Sigmoid colon (tissue), 7 donors: Measurements from ENCODE around the gene HERPUD2. TPM values are rescaled to one million over a fixed set of nuclear protein-coding genes. Genes with fewer than 3 reads are reported as not detected.

Source experiments
- DNase-seq: peaks from one replicate; pipeline ENCODE4 v3.0.0-alpha.2; 2019
- H3K27ac ChIP-seq, 4 donors: fragments of 200-600 bp; sonication (generic); one replicate each; pipeline ENCODE4 v1.5.1; 2016 to 2019; ENCODE audit warnings: mild to moderate bottlenecking in 1 of 4
- H3K27me3 ChIP-seq, 3 donors: fragments of 200-600 bp; sonication (generic); one replicate each; pipeline ENCODE4 v1.5.1; 2019; ENCODE audit warnings: mild to moderate bottlenecking in 1 of 3
- H3K36me3 ChIP-seq, 4 donors: fragments of 200-600 bp; sonication (generic); one replicate each; pipeline ENCODE4 v1.5.1; 2016 to 2019
- H3K4me1 ChIP-seq, 4 donors: fragments of 200-600 bp; sonication (generic); one replicate each; pipeline ENCODE4 v1.5.1; 2017 to 2019
- H3K4me3 ChIP-seq, 4 donors: fragments of 200-600 bp; sonication (generic); one replicate each; pipeline ENCODE4 v1.5.1; 2017 to 2019; ENCODE audit warnings: mild to moderate bottlenecking in 2 of 4, moderate library complexity in 1 of 4
- H3K9me3 ChIP-seq, 4 donors: fragments of 200-600 bp in 3 of 4; sonication (generic) in 3 of 4; one replicate each; pipeline versions ENCODE4 v1.5.1 to v1.6.1; 2013 to 2019
- EP300 ChIP-seq, 4 donors: sonication (generic); formaldehyde crosslinking; IDR thresholded peaks; one replicate each; pipeline ENCODE4 v1.6.1; 2017; ENCODE audit warnings: antibody characterized with exemption in 4 of 4
- POLR2A ChIP-seq, 2 donors: fragments of 450-650 bp; IDR thresholded peaks; one replicate each; pipeline ENCODE4 v1.6.1; 2016; ENCODE audit warnings: antibody characterized with exemption in 2 of 2, mild to moderate bottlenecking in 2 of 2, moderate library complexity in 2 of 2
- POLR2AphosphoS5 ChIP-seq, 4 donors: sonication (generic); formaldehyde crosslinking; IDR thresholded peaks; one replicate each; pipeline ENCODE4 v1.6.1; 2017; ENCODE audit warnings: antibody characterized with exemption in 4 of 4
- WGBS, 2 donors: extraction: QIAGEN DNeasy Blood & Tissue Kit; methylation state at CpG; one replicate each; pipeline ENCODE4 v1.1.7; 2013; 5-methylcytosine and 5-hydroxymethylcytosine counted together
- intact Hi-C: fragments of 100-400 bp; cut with DNase I; formaldehyde crosslinking; loops from one replicate; pipeline ENCODE4 v1.15.1; 2023
- polyA plus RNA-seq, 3 donors: library from polyadenylated mRNA; stranded (reverse); fragments of 200-250 nt; gene quantifications; one replicate each; pipeline ENCODE4 v1.2.3, GENCODE V29; 2013
- total RNA-seq, 4 donors: library from RNA; depleted of rRNA; stranded (reverse); fragments of >200 nt; gene quantifications; one replicate each; pipeline ENCODE4 v1.1.0, GENCODE V29; 2016
- TF ChIP-seq, protein P1 (sequence below), 4 experiments: fragments of 450-650 bp in 3 of 4; fragments of 200-600 bp in 1 of 4; IDR thresholded peaks; one replicate each; pipeline ENCODE4 v1.5.1; 2016 to 2019; ENCODE audit warnings: antibody characterized with exemption in 4 of 4, mild to moderate bottlenecking in 3 of 4, moderate library complexity in 2 of 4
- donor health status: healthy with polysubstance abuse.
- donor health status: Bipolar disorder and iron deficiency.
- donor health status: healthy.

HERPUD2 gene
- total and polyA plus RNA-seq, 7 donors: 8.8 to 40.7 (median 21.7) TPM

DNA sequence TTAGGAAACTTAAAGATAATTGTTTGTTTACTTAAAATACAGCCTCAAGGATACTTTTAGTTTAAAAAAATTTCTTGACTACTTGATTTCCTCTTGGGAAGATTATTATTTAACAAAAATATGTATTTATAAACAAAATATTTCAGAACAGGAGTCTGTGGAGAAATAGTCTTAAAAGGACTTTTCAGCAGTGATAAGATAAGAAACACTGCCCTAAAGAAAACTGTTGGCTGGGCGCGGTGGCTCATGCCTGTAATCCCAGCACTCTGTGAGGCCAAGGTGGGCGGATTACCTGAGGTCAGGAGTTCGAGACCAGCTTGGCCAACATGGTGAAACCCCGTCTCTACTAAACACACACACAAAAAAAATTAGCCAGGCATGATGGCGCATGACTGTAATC, 22.6 kb upstream of the HERPUD2 start:
- Histone ChIP-seq H3K4me1 (peaks cover 0 to 45% (median 25%) of the 10 kb centered on the region in 4 donors), H3K9me3 (no peaks in the 10 kb centered on the region), H3K27ac (peak overlapping the region in 3 of 4 donors; percentile 50 to 78 (median 75)), H3K4me3 (peak overlapping the region in 1 of 4 donors; percentile 39), H3K36me3 (no peaks in the 10 kb centered on the region), H3K27me3 (no peaks in the 10 kb centered on the region)
- 90 to 93% methylated on average over 6 of the region's 6 CpGs for WGBS, 2 donors
- intact Hi-C loops: loop anchor here (10.0 kb wide), 1 partner anchor 577 kb away; no protein-coding TSS in a partner anchor
- TF ChIP-seq POLR2A (IDR thresholded peaks at IDR 0.05) (no peak), POLR2AphosphoS5 (IDR thresholded peaks at IDR 0.05) (no peak), EP300 (IDR thresholded peaks at IDR 0.05) (no peak)
- TF ChIP-seq, protein P1, sequence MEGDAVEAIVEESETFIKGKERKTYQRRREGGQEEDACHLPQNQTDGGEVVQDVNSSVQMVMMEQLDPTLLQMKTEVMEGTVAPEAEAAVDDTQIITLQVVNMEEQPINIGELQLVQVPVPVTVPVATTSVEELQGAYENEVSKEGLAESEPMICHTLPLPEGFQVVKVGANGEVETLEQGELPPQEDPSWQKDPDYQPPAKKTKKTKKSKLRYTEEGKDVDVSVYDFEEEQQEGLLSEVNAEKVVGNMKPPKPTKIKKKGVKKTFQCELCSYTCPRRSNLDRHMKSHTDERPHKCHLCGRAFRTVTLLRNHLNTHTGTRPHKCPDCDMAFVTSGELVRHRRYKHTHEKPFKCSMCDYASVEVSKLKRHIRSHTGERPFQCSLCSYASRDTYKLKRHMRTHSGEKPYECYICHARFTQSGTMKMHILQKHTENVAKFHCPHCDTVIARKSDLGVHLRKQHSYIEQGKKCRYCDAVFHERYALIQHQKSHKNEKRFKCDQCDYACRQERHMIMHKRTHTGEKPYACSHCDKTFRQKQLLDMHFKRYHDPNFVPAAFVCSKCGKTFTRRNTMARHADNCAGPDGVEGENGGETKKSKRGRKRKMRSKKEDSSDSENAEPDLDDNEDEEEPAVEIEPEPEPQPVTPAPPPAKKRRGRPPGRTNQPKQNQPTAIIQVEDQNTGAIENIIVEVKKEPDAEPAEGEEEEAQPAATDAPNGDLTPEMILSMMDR (IDR thresholded peaks at IDR 0.05): no peak
- DNase-seq: no peak

DNA sequence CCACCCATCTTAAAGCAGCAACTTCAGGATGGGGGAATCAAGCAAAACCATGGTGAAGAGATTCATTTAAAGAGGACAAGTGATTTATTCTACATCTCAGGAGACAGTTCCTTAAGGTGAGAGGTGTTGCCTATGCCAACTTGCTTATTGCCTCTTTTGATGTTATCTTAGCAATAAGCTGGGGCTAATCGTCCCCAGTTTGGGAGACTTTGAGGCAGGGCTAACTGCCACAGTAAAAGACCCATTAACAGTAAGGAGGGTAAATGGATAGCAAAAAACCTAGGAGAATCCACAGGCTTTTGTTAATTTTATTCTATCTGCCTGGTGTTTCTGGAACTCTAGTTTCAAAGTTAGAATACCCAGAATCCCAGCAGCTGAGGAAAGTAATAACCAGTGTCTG, 22.1 kb upstream of the HERPUD2 start:
- H3K27me3 ChIP-seq: no peaks in the 10 kb centered on the region
- H3K36me3 ChIP-seq: no peaks in the 10 kb centered on the region
- H3K4me1 ChIP-seq: peaks cover 0 to 45% (median 25%) of the 10 kb centered on the region in 4 donors
- no peak for TF ChIP-seq POLR2A (IDR thresholded peaks at IDR 0.05)
- no peak for TF ChIP-seq POLR2AphosphoS5 (IDR thresholded peaks at IDR 0.05)
- TF ChIP-seq, protein P1 (IDR thresholded peaks at IDR 0.05): no peak
- TF ChIP-seq EP300 (IDR thresholded peaks at IDR 0.05): no peak
- peak overlapping the region; percentile 48 to 78 (median 62) for H3K27ac ChIP-seq
- 32 to 49% methylated on average over 1 of the region's 1 CpG for WGBS, 2 donors
- peak overlapping the region in 2 of 4 donors; percentile 12 to 39 for H3K4me3 ChIP-seq
- H3K9me3 ChIP-seq: no peaks in the 10 kb centered on the region
- no peak for DNase-seq
- intact Hi-C loops: loop anchor here (10.0 kb wide), 1 partner anchor 578 kb away; no protein-coding TSS in a partner anchor

DNA sequence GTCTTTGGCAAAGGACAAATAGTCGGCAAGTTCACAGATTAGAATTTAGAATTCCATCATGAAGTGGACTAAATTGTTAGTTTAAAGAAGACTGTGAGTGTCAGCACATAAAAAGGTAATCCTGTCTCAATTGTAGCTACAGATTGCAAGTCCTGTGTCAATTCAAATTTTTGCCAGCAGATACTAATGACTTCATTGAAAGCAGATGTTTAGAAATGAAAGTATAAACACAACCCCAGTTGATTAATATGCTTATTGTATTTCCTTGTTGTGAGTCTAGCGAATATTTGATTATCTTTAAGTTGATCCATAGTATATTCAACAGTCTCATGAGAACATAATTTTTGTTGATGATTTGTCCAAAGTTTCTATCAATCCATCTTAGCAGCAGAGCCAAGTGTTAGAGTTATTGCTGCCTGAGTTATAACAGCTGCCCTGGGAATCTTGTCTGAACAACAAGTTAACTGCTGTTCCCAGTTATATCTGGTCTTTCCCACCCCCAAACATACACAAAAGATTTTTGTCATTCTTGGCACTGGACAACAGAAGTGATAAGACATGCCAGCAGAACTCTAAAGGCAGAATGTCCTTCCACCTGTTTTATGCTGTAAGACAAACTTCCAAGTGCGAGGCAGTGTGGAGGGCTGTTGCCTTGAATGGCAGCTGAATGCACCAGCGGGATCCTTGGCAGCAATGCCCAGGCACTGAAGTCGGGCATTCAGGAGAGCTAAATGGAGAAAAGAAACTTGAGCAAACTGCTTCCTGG, 21.3 kb upstream of the HERPUD2 start:
- Histone ChIP-seq H3K4me3 (peak overlapping the region in 3 of 4 donors; percentile 7 to 39 (median 12)), H3K27ac (peak overlapping the region; percentile 48 to 78 (median 62))
- 27 to 55% methylated on average over 5 of the region's 5 CpGs for WGBS, 2 donors

DNA sequence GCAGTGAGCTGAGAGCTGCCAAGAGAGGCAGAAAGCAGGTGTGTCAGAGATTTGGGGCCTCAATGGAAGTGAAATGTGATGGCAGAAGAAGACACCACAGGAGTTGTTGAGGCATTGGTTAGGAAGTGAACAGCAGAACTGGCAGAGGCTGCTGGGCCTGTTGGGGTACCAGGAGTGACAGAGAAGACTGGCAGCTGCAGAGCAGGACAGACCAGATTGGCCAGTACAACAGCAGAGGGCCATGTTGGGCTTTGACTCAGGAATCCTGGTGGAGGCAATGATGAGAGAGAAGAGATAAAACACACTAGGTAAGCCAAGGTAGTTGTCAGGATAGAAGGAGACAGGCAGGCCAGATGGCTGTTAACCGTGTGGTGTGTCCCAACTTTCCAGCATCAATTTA, 19.9 kb upstream of the HERPUD2 start:
- Histone ChIP-seq H3K36me3 (no peaks in the 10 kb centered on the region), H3K4me1 (peaks cover 0 to 37% (median 20%) of the 10 kb centered on the region in 4 donors), H3K4me3 (no peak overlapping the region), H3K27ac (peak overlapping the region in 2 of 4 donors; percentile 20 to 35), H3K27me3 (no peaks in the 10 kb centered on the region), H3K9me3 (no peaks in the 10 kb centered on the region)
- WGBS, 2 donors: 94 to 96% methylated on average over 1 of the region's 1 CpG
- no peak for TF ChIP-seq POLR2AphosphoS5 (IDR thresholded peaks at IDR 0.05)
- no peak for TF ChIP-seq POLR2A (IDR thresholded peaks at IDR 0.05)
- no peak for TF ChIP-seq EP300 (IDR thresholded peaks at IDR 0.05)
- TF ChIP-seq, protein P1 (IDR thresholded peaks at IDR 0.05): no peak
- intact Hi-C loops: loop anchor here (10.0 kb wide), 1 partner anchor 580 kb away; no protein-coding TSS in a partner anchor
- DNase-seq: no peak

More for the DNA sequence above, 21.3 kb upstream of the HERPUD2 start:
- Histone ChIP-seq H3K27me3 (no peaks in the 10 kb centered on the region), H3K4me1 (peaks cover 0 to 44% (median 23%) of the 10 kb centered on the region in 4 donors), H3K36me3 (no peaks in the 10 kb centered on the region), H3K9me3 (no peaks in the 10 kb centered on the region)
- TF ChIP-seq POLR2AphosphoS5 (IDR thresholded peaks at IDR 0.05) (peak in 1 of 4 donors; percentile 23), EP300 (IDR thresholded peaks at IDR 0.05) (no peak)
- intact Hi-C loops: loop anchor here (10.0 kb wide), 1 partner anchor 579 kb away; no protein-coding TSS in a partner anchor
- no peak for DNase-seq

DNA sequence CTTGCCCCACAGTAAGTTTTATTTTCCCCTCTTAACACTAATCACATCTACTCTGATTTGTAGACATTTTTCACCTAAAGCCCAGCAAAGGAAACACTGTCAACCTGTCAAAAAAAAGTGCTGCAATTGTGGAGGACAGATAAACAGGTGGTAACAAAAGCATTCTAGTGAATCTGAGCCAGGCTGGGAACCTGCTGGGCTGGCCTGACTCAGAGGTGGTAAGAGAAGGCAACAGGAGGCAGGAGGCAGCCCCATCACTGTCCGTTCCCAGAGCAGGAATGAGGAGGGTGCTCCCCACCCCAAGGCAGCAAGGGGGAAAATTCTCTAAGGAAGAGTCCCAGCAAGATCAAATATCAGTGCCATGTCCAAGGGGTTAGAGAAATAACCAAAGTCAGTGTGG, 19.5 kb upstream of the HERPUD2 start:
- Histone ChIP-seq H3K9me3 (no peaks in the 10 kb centered on the region), H3K27me3 (no peaks in the 10 kb centered on the region), H3K27ac (peak overlapping the region in 2 of 4 donors; percentile 20 to 35), H3K36me3 (no peaks in the 10 kb centered on the region), H3K4me1 (peaks cover 0 to 40% (median 22%) of the 10 kb centered on the region in 4 donors), H3K4me3 (no peak overlapping the region)
- intact Hi-C loops: loop anchor here (10.0 kb wide), 1 partner anchor 580 kb away; no protein-coding TSS in a partner anchor
- no peak for DNase-seq
- 96 to 100% methylated on average over 1 of the region's 1 CpG for WGBS, 2 donors
- TF ChIP-seq POLR2AphosphoS5 (IDR thresholded peaks at IDR 0.05) (no peak), POLR2A (IDR thresholded peaks at IDR 0.05) (no peak), EP300 (IDR thresholded peaks at IDR 0.05) (no peak)
- TF ChIP-seq, protein P1 (IDR thresholded peaks at IDR 0.05): no peak
